ENCODE data around the gene UVSSA.

UVSSA gene

GRCh38 chr4:1407657-1408333, 60.8 kb downstream of the UVSSA start:
- no peak for DNase-seq (ENCODE audit: low read depth in 2 of 2)

GRCh38 chr4:1408418-1408817, 61.4 kb downstream of the UVSSA start:
- no peak for DNase-seq (ENCODE audit: low read depth in 2 of 2)

- no peak for DNase-seq (ENCODE audit: low read depth in 2 of 2)
These were observed 62.1 kb downstream of the UVSSA start for GRCh38 chr4:1409079-1409478.

GRCh38 chr4:1409491-1410425, 62.8 kb downstream of the UVSSA start:
- DNase-seq (ENCODE audit: low read depth in 2 of 2) = no peak

- DNase-seq (ENCODE audit: low read depth in 2 of 2) = no peak
These were observed 63.7 kb downstream of the UVSSA start for GRCh38 chr4:1410491-1411325.

- DNase-seq (ENCODE audit: low read depth in 2 of 2) = no peak
These were observed 64.7 kb downstream of the UVSSA start for GRCh38 chr4:1411436-1412375.

GRCh38 chr4:1412376-1413203, 65.6 kb downstream of the UVSSA start:
- no peak for DNase-seq (ENCODE audit: low read depth in 2 of 2)

- DNase-seq (ENCODE audit: low read depth in 2 of 2) = no peak
These were observed 66.2 kb downstream of the UVSSA start for GRCh38 chr4:1413204-1413663.

- no peak for DNase-seq (ENCODE audit: low read depth in 2 of 2)
These were observed 66.9 kb downstream of the UVSSA start for GRCh38 chr4:1413687-1414479.

GRCh38 chr4:1414831-1415680, 68.0 kb downstream of the UVSSA start:
- no peak for DNase-seq (ENCODE audit: low read depth in 2 of 2)

GRCh38 chr4:1415681-1415981, 68.6 kb downstream of the UVSSA start:
- no peak for DNase-seq (ENCODE audit: low read depth in 2 of 2)

- no peak for DNase-seq (ENCODE audit: low read depth in 2 of 2)
These were observed 69.3 kb downstream of the UVSSA start for GRCh38 chr4:1416051-1416947.

- DNase-seq (ENCODE audit: low read depth in 2 of 2) = no peak
These were observed 69.9 kb downstream of the UVSSA start for GRCh38 chr4:1416948-1417260.

- no peak for DNase-seq (ENCODE audit: low read depth in 2 of 2)
These were observed 70.7 kb downstream of the UVSSA start for GRCh38 chr4:1417522-1418390.

- DNase-seq (ENCODE audit: low read depth in 2 of 2) = no peak
These were observed 71.7 kb downstream of the UVSSA start for GRCh38 chr4:1418494-1419285.

- DNase-seq (ENCODE audit: low read depth in 2 of 2) = no peak
These were observed 72.7 kb downstream of the UVSSA start for GRCh38 chr4:1419708-1420107.
